GM12873 (cell line): ENCODE data around the gene PRSS3.

ENCODE experiments used
- TF ChIP-seq, protein P1 (sequence below): IDR thresholded peaks from 2 replicates; pipeline ENCODE4 v1.5.1; 2012; ENCODE audit warnings: low read depth, mild to moderate bottlenecking, moderate library complexity, low read length, control low read depth; ENCODE audit not compliant: insufficient read depth; ENCODE audit errors: missing control alignments

PRSS3 gene

DNA sequence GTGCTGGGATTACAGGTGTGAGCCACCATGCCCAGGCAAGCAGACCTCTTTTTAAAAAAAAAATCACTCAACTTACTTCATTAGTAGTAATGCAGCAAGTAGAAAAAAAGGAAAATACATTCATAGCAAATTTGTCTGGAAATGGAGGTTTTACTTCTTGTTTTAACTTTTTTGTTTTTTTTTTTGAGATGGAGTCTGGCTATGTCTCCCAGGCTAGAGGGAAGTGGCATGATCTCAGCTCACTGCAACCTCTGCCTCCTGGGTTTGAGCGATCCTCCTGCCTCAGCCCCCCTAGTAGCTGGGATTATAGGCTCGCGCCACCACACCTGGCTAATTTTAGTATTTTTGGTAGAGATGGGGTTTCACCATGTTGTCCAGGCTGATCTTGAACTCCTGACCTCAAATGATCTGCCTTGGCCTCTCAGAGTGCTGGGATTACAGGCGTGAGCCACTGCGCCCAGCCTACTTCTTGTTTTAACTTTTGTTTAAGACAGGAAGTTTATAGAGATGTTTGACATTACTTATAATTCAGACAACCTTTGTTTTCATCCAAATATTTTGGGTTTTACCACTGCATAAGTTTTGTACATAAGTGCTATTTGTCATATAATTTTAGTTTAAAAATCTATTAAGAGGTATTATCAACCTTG lies 48.1 kb downstream of the PRSS3 start:
- TF ChIP-seq, protein P1, sequence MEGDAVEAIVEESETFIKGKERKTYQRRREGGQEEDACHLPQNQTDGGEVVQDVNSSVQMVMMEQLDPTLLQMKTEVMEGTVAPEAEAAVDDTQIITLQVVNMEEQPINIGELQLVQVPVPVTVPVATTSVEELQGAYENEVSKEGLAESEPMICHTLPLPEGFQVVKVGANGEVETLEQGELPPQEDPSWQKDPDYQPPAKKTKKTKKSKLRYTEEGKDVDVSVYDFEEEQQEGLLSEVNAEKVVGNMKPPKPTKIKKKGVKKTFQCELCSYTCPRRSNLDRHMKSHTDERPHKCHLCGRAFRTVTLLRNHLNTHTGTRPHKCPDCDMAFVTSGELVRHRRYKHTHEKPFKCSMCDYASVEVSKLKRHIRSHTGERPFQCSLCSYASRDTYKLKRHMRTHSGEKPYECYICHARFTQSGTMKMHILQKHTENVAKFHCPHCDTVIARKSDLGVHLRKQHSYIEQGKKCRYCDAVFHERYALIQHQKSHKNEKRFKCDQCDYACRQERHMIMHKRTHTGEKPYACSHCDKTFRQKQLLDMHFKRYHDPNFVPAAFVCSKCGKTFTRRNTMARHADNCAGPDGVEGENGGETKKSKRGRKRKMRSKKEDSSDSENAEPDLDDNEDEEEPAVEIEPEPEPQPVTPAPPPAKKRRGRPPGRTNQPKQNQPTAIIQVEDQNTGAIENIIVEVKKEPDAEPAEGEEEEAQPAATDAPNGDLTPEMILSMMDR: no peak

DNA sequence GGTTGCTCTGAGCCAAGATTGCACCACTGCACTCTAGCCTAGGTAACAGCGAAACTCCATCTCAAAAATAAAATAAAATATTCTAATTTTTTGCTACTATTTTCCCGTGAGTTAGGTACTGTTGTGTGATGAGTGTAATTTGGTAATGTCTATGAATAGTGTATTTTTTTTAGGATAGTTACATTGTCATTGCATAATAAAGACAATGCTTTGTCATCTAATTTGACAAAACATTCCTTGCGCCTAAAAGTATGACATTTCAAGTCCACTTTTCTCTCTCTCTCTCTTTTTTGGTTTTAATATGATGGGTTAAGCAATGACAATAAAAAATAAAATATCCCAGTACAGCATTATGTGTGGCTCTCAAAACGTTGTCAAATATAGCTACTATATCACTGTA lies 50.9 kb downstream of the PRSS3 start:
- TF ChIP-seq, protein P1: no peak
